K562 (cell line): Measurements from ENCODE around the gene LMNB1. TPM values are rescaled to one million over a fixed set of nuclear protein-coding genes. Genes with fewer than 3 reads are reported as not detected.

Source experiments
- ATAC-seq: fragments of 200-7000 bp; cut with Tn5 transposase; 3 replicates; pipeline ENCODE4 v1.9.1; 2020; ENCODE audit warnings: moderate library complexity
- BruUV-seq: library from RNA; stranded (reverse); fragments of 400-500 nt; replicated peaks from 2 replicates; lab custom pipeline; 2021; lab: Mats Ljungman, UMichigan
- CTCF ChIA-PET: fragments of 300-600 bp; formaldehyde crosslinking; extraction: SDS; loops from one replicate; lab custom pipeline; 2021; ENCODE audit warnings: low intra/inter-chr PET ratio; lab: Yijun Ruan, JAX
- POLR2A ChIA-PET: fragments of 300-600, 350-650 bp; sonication (Branson Sonifier 250); formaldehyde crosslinking; extraction: SDS; loops from one replicate; lab custom pipeline; 2021; ENCODE audit warnings: antibody characterized with exemption, inconsistent platforms; lab: Yijun Ruan, JAX
- DNase-seq, 4 experiments: peaks; one replicate each; pipeline versions ENCODE4 v3.0.0 to v3.0.0-alpha.2; 2011 to 2018; ENCODE audit warnings: low spot score in 3 of 4, mixed read lengths in 3 of 4; ENCODE audit errors: extremely low read depth in 1 of 4
- FAIRE-seq: peaks from 2 replicates; lab custom pipeline; 2011; peaks lifted over from hg19 to GRCh38; lab: Jason Lieb, UNC
- H2AFZ ChIP-seq: 2 replicates; pipeline ENCODE4 v1.6.0; 2011; ENCODE audit warnings: low read depth, low read length, control low read depth, inconsistent platforms
- H3K27ac ChIP-seq: fragments of 200-600 bp; 3 replicates; pipeline ENCODE4 v1.8.0; 2011; ENCODE audit warnings: low read depth, mild to moderate bottlenecking, control low read depth, inconsistent platforms, low read length, moderate library complexity, mixed read lengths; ENCODE audit errors: extremely low read depth
- H3K27me3 ChIP-seq, 2 experiments: fragments of 300-600 bp in 1 of 2; 2 replicates in 1 of 2; 3 replicates in 1 of 2; pipeline versions ENCODE4 v1.6.0 to v1.8.0; 2011; ENCODE audit warnings: inconsistent platforms in 2 of 2, low read length in 2 of 2, mild to moderate bottlenecking in 1 of 2, mixed read lengths in 1 of 2, moderate library complexity in 1 of 2; ENCODE audit not compliant: control insufficient read depth in 2 of 2, insufficient read depth in 2 of 2
- H3K36me3 ChIP-seq: fragments of 300-600 bp; 3 replicates; pipeline ENCODE4 v1.8.0; 2011; ENCODE audit warnings: mild to moderate bottlenecking, low read length, inconsistent platforms; ENCODE audit not compliant: control insufficient read depth, insufficient read depth
- H3K4me1 ChIP-seq, 2 experiments: fragments of 200-600 bp in 1 of 2; replicated peaks in 1 of 2; 2 replicates in 1 of 2; 3 replicates in 1 of 2; pipeline versions ENCODE4 v1.5.1 to v1.8.0; 2011; ENCODE audit warnings: inconsistent platforms in 2 of 2, low read length in 2 of 2, mild to moderate bottlenecking in 1 of 2, mixed read lengths in 1 of 2, moderate library complexity in 1 of 2; ENCODE audit not compliant: control insufficient read depth in 2 of 2, insufficient read depth in 2 of 2
- H3K4me2 ChIP-seq: 2 replicates; pipeline ENCODE4 v1.6.1; 2011; ENCODE audit warnings: low read length, control low read depth, inconsistent platforms, mixed read lengths; ENCODE audit not compliant: insufficient read depth
- H3K4me3 ChIP-seq: fragments of 200-600 bp; sonication (generic), shearing (Covaris generic); 2 replicates; pipeline ENCODE4 v1.5.1; 2016; ENCODE audit warnings: control low read depth, inconsistent platforms
- H3K79me2 ChIP-seq: fragments of 200-600 bp; 3 replicates; pipeline ENCODE4 v1.8.0; 2011; ENCODE audit warnings: low read length, inconsistent platforms; ENCODE audit not compliant: control insufficient read depth, insufficient read depth
- H3K9ac ChIP-seq, 2 experiments: 2 replicates each; pipeline versions ENCODE4 v1.6.0 to v1.6.1; 2011; ENCODE audit warnings: low read depth in 2 of 2, low read length in 2 of 2, control low read depth in 1 of 2, inconsistent platforms in 1 of 2, mild to moderate bottlenecking in 1 of 2, mixed read lengths in 1 of 2; ENCODE audit not compliant: insufficient read depth in 1 of 2
- H3K9me1 ChIP-seq: one replicate; pipeline ENCODE4 v1.6.0; 2011; ENCODE audit warnings: inconsistent platforms, mild to moderate bottlenecking, low read length, moderate library complexity; ENCODE audit not compliant: control insufficient read depth, insufficient read depth
- H3K9me3 ChIP-seq: replicated peaks from 2 replicates; pipeline ENCODE4 v1.5.1; 2011; ENCODE audit warnings: low read depth, low read length, inconsistent platforms; ENCODE audit not compliant: control insufficient read depth, insufficient read depth
- H4K20me1 ChIP-seq: replicated peaks from 2 replicates; pipeline ENCODE4 v1.6.1; 2011; ENCODE audit warnings: low read length, inconsistent platforms, mixed read lengths; ENCODE audit not compliant: control insufficient read depth, insufficient read depth
- ASH1L ChIP-seq: fragments of 450-650 bp; IDR thresholded peaks from 2 replicates; pipeline ENCODE4 v1.6.1; 2018; ENCODE audit warnings: borderline replicate concordance, mild to moderate bottlenecking, low read depth; ENCODE audit not compliant: partially characterized antibody
- CHCHD3 ChIP-seq: fragments of 250-450 bp; sonication (Bioruptor Pico); IDR thresholded peaks from 2 replicates; pipeline ENCODE4 v2.1.2; 2022; ENCODE audit warnings: mild to moderate bottlenecking
- GATAD2A ChIP-seq: fragments of 450-650 bp; IDR thresholded peaks from 2 replicates; pipeline ENCODE4 v1.6.1; 2017
- HCFC1 ChIP-seq: IDR thresholded peaks from 2 replicates; pipeline ENCODE4 v1.6.1; 2012; ENCODE audit warnings: low read depth, low read length, improper control_type of control experiment
- HDAC8 ChIP-seq: fragments of 450-650 bp; IDR thresholded peaks from 2 replicates; pipeline ENCODE4 v1.6.1; 2016; ENCODE audit warnings: mild to moderate bottlenecking, missing genetic modification characterization, moderate library complexity, missing compliant biosample characterization
- HIVEP1 ChIP-seq: fragments of 250-450 bp; sonication (Bioruptor Pico); IDR thresholded peaks from 2 replicates; pipeline ENCODE4 v1.4.0; 2020; ENCODE audit warnings: mild to moderate bottlenecking
- MTA1 ChIP-seq: fragments of 450-650 bp; IDR thresholded peaks from 2 replicates; pipeline ENCODE4 v1.6.1; 2017; ENCODE audit warnings: borderline replicate concordance
- RBBP5 ChIP-seq: fragments of 200-600 bp; sonication (generic); IDR thresholded peaks from 2 replicates; pipeline ENCODE4 v1.6.1; 2012; ENCODE audit warnings: borderline replicate concordance, mild to moderate bottlenecking, low read length, control low read depth, inconsistent platforms; ENCODE audit not compliant: insufficient read depth, poor library complexity, severe bottlenecking
- WGBS: fragments of 100-300 bp; shearing (Covaris generic); methylation state at CpG from one replicate; pipeline ENCODE4 v1.1.6; 2016; ENCODE audit warnings: low coverage, mixed read lengths; ENCODE audit not compliant: insufficient coverage; ENCODE audit errors: missing lambda C conversion rate; 5-methylcytosine and 5-hydroxymethylcytosine counted together
- in situ Hi-C: fragments of 300-500 bp; cut with MboI; formaldehyde crosslinking; loops from 4 replicates; pipeline ENCODE4 v1.15.0; 2018; ENCODE audit warnings: inconsistent platforms, mixed read lengths
- intact Hi-C: fragments of 100-400 bp; cut with micrococcal nuclease; formaldehyde crosslinking; loops from 2 replicates; pipeline ENCODE4 v1.14.2; 2022
- polyA plus RNA-seq, 8 experiments: library from polyadenylated mRNA; depleted of rRNA in 4 of 8; stranded (reverse) in 5 of 8; unstranded in 3 of 8; fragments of >200 nt; fragmentation: Nextera tagmentation in 2 of 8; fragmentation: Illumina TruSeq in 1 of 8; extraction: Ambion mirVana in 2 of 8; extraction: Trizol in 1 of 8; gene quantifications; 2 replicates each; pipeline versions ENCODE4 v1.2.1 to v1.2.3, GENCODE V29; 2011 to 2014; ENCODE audit warnings: inconsistent platforms in 1 of 8, missing spikeins in 1 of 8
- total RNA-seq, 7 experiments: library from RNA; depleted of rRNA in 6 of 7; stranded (reverse); fragments of >200 nt in 6 of 7; fragmentation: Illumina TruSeq in 2 of 7; extraction: Trizol in 2 of 7; gene quantifications; 2 replicates each; pipeline versions ENCODE4 v1.2.1 to v1.2.3, GENCODE V29; 2011 to 2021; ENCODE audit warnings: low replicate concordance in 1 of 7
- TF ChIP-seq, protein P1 (sequence below): fragments of 450-650 bp; formaldehyde crosslinking; IDR thresholded peaks from 2 replicates; pipeline ENCODE4 v1.4.0; 2020; ENCODE audit warnings: mild to moderate bottlenecking, moderate library complexity
- TF ChIP-seq, protein P2 (sequence below): fragments of 250-450 bp; sonication (Bioruptor Pico); IDR thresholded peaks from 2 replicates; pipeline ENCODE4 v1.5.0; 2021

LMNB1 gene
- total and polyA plus RNA-seq, 9 of the 15 experiments (the other 6 are each of a cell fraction or from before 2014, with no cell fraction given): 2.8 to 190 (median 131) TPM

DNA sequence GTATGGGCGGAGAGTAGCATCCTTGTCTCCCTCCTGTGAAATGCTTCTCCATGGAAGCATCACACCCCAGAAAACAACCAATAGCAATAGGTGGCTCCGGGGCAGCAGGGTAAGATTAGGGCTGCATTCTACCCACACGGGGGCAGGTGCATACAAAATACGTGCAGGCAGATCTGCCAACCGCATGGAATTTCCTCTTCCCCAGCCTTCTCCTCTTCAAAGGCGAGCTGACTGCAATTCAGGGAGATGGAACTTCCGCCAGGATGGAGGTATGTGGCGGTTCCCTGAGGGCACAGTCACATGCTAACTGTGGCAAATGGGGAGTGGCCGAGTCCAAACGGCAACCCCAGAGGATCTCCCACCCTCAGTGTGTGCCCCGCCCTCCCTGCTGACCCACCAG lies 81.5 kb downstream of the LMNB1 start:
- POLR2A ChIA-PET: no interaction called here

More for the DNA sequence above, 81.5 kb downstream of the LMNB1 start:
- no peak for DNase-seq
- Histone ChIP-seq H4K20me1 (no peaks in the 10 kb centered on the region), H3K9me1 (no peaks in the 10 kb centered on the region), H2AFZ (no peak overlapping the region), H3K9me3 (no peaks in the 10 kb centered on the region), H3K4me1 (0 out of 5 replicates have a peak, but pooled peaks cover 2 to 5% of the 10 kb centered on the region in 2 experiments), H3K4me2 (no peak overlapping the region), H3K79me2 (no peaks in the 10 kb centered on the region), H3K36me3 (no peaks in the 10 kb centered on the region), H3K4me3 (no peak overlapping the region), H3K9ac (no peak overlapping the region), H3K27ac (no peak overlapping the region), H3K27me3 (no peaks in the 10 kb centered on the region)
- in situ Hi-C loops: no loop called here
- no peak for FAIRE-seq
- TF ChIP-seq MTA1 (no peak), CHCHD3 (no peak), HCFC1 (no peak), GATAD2A (no peak), RBBP5 (no peak), HDAC8 (no peak), ASH1L (no peak), HIVEP1 (no peak)
- TF ChIP-seq, protein P1, sequence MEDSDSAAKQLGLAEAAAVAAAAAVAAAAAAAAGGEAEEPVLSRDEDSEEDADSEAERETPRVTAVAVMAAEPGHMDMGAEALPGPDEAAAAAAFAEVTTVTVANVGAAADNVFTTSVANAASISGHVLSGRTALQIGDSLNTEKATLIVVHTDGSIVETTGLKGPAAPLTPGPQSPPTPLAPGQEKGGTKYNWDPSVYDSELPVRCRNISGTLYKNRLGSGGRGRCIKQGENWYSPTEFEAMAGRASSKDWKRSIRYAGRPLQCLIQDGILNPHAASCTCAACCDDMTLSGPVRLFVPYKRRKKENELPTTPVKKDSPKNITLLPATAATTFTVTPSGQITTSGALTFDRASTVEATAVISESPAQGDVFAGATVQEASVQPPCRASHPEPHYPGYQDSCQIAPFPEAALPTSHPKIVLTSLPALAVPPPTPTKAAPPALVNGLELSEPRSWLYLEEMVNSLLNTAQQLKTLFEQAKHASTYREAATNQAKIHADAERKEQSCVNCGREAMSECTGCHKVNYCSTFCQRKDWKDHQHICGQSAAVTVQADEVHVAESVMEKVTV: no peak
- TF ChIP-seq, protein P2, sequence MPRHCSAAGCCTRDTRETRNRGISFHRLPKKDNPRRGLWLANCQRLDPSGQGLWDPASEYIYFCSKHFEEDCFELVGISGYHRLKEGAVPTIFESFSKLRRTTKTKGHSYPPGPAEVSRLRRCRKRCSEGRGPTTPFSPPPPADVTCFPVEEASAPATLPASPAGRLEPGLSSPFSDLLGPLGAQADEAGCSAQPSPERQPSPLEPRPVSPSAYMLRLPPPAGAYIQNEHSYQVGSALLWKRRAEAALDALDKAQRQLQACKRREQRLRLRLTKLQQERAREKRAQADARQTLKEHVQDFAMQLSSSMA (CRISPR knock-in tag): no peak
- no TSS peak for BruUV-seq
- CTCF ChIA-PET: no interaction called here
- intact Hi-C loops: no loop called here
- WGBS: 57% methylated on average over 10 of the region's 11 CpGs
- no peak for ATAC-seq
